Caki2 (cell line): ENCODE measurements around the gene HS6ST1. TPM values are rescaled to one million over a fixed set of nuclear protein-coding genes. Genes with fewer than 3 reads are reported as not detected.

Experiments used
- DNase-seq: peaks from one replicate; pipeline ENCODE4 v3.0.0-alpha.2; 2015; ENCODE audit warnings: low read depth
- in situ Hi-C: cut with HindIII; loops from 2 replicates; pipeline ENCODE4 v1.10.0; 2016; ENCODE audit warnings: low sequenced_read_pairs, low pct_unique_long_range_greater_than_20kb, mixed read lengths
- total RNA-seq: library from RNA; depleted of rRNA; stranded (reverse); fragments of >200 nt; shearing (Covaris generic); gene quantifications from 2 replicates; pipeline ENCODE4 v1.2.3, GENCODE V29; 2014; ENCODE audit warnings: low replicate concordance; rRNA removed

Gene HS6ST1
- total RNA-seq: 23.8 and 58.9 TPM in 2 replicates

- peak; percentile 37 for DNase-seq
- in situ Hi-C loops: no loop called here
Measured at GRCh38 chr2:128318776-128319464, at the start of gene HS6ST1. Gene HS6ST1 (minus strand): TSS chr2:128318868. CDS start chr2:128318563, 305 bp downstream.

GRCh38 chr2:128367601-128368359 lies 49.1 kb upstream of the HS6ST1 start:
- no peak for DNase-seq
- in situ Hi-C loops: no loop called here

- no peak for DNase-seq
Measured at GRCh38 chr2:128366713-128367511, 48.2 kb upstream of the HS6ST1 start.

GRCh38 chr2:128365217-128365905 lies 46.7 kb upstream of the HS6ST1 start:
- in situ Hi-C loops: no loop called here
- DNase-seq: no peak

More at GRCh38 chr2:128366713-128367511, 48.2 kb upstream of the HS6ST1 start:
- in situ Hi-C loops: no loop called here

- in situ Hi-C loops: no loop called here
Measured at GRCh38 chr2:128364441-128364911, 45.8 kb upstream of the HS6ST1 start.

GRCh38 chr2:128363934-128364361 lies 45.3 kb upstream of the HS6ST1 start:
- in situ Hi-C loops: no loop called here
- DNase-seq: no peak

More at GRCh38 chr2:128364441-128364911, 45.8 kb upstream of the HS6ST1 start:
- no peak for DNase-seq

GRCh38 chr2:128362889-128363228 lies 44.2 kb upstream of the HS6ST1 start:
- in situ Hi-C loops: no loop called here
- DNase-seq: no peak

GRCh38 chr2:128362176-128362888 lies 43.7 kb upstream of the HS6ST1 start:
- in situ Hi-C loops: no loop called here
- no peak for DNase-seq

- in situ Hi-C loops: no loop called here
Measured at GRCh38 chr2:128361376-128362131, 42.9 kb upstream of the HS6ST1 start.

GRCh38 chr2:128360711-128361110 lies 42.0 kb upstream of the HS6ST1 start:
- no peak for DNase-seq
- in situ Hi-C loops: no loop called here

More at GRCh38 chr2:128361376-128362131, 42.9 kb upstream of the HS6ST1 start:
- DNase-seq: no peak

GRCh38 chr2:128359841-128360240 lies 41.2 kb upstream of the HS6ST1 start:
- in situ Hi-C loops: no loop called here
- DNase-seq: no peak

GRCh38 chr2:128358941-128359731 lies 40.5 kb upstream of the HS6ST1 start:
- in situ Hi-C loops: no loop called here
- DNase-seq: no peak

- in situ Hi-C loops: no loop called here
- no peak for DNase-seq
Measured at GRCh38 chr2:128357506-128358370, 39.1 kb upstream of the HS6ST1 start.

- no peak for DNase-seq
- in situ Hi-C loops: no loop called here
Measured at GRCh38 chr2:128356127-128356526, 37.5 kb upstream of the HS6ST1 start.

- in situ Hi-C loops: no loop called here
- no peak for DNase-seq
Measured at GRCh38 chr2:128354726-128355470, 36.2 kb upstream of the HS6ST1 start.
